Effector memory CD4-positive, alpha-beta T cell (primary cell): ENCODE results near the gene ARHGAP18.

Experiments used
- DNase-seq, 3 donors: peaks; one replicate each; pipeline ENCODE4 v3.0.0-alpha.2; 2020
- H3K27ac ChIP-seq: 2 replicates; pipeline ENCODE4 v1.7.0; 2013; ENCODE audit warnings: mild to moderate bottlenecking, low read length, moderate library complexity; ENCODE audit not compliant: insufficient read depth, poor library complexity, severe bottlenecking
- H3K27me3 ChIP-seq: replicated peaks from 2 replicates; pipeline ENCODE4 v1.7.0; 2013; ENCODE audit warnings: mild to moderate bottlenecking, low read length; ENCODE audit not compliant: insufficient read depth, control insufficient read depth, poor library complexity, severe bottlenecking
- H3K36me3 ChIP-seq: 2 replicates; pipeline ENCODE4 v1.7.0; 2013; ENCODE audit warnings: mild to moderate bottlenecking, low read length, moderate library complexity; ENCODE audit not compliant: control insufficient read depth, insufficient read depth
- H3K4me1 ChIP-seq: 2 replicates; pipeline ENCODE4 v1.7.0; 2013; ENCODE audit warnings: low read length, mild to moderate bottlenecking; ENCODE audit not compliant: control insufficient read depth, insufficient read depth, poor library complexity, severe bottlenecking
- H3K4me3 ChIP-seq: 2 replicates; pipeline ENCODE4 v1.7.0; 2013; ENCODE audit warnings: low read length, low read depth, mild to moderate bottlenecking; ENCODE audit not compliant: insufficient read depth, poor library complexity, severe bottlenecking
- H3K9me3 ChIP-seq: 2 replicates; pipeline ENCODE4 v1.7.0; 2013; ENCODE audit warnings: mild to moderate bottlenecking, low read length, moderate library complexity; ENCODE audit not compliant: control insufficient read depth

ARHGAP18 gene

GRCh38 chr6:129672881-129673631, 36.9 kb downstream of the ARHGAP18 start:
- H3K9me3 ChIP-seq: no peaks in the 10 kb centered on the region
- H3K4me1 ChIP-seq: peaks cover 8% of the 10 kb centered on the region
- no peaks in the 10 kb centered on the region for H3K36me3 ChIP-seq
- DNase-seq: no peak
- no peaks in the 10 kb centered on the region for H3K27me3 ChIP-seq
- peak overlapping the region; percentile 31 for H3K4me3 ChIP-seq
- peak overlapping the region; percentile 18 for H3K27ac ChIP-seq

GRCh38 chr6:129672341-129672682, 37.7 kb downstream of the ARHGAP18 start:
- peak overlapping the region; percentile 31 for H3K4me3 ChIP-seq
- H3K27ac ChIP-seq: peak overlapping the region; percentile 18
- no peaks in the 10 kb centered on the region for H3K36me3 ChIP-seq
- no peak for DNase-seq
- no peaks in the 10 kb centered on the region for H3K27me3 ChIP-seq
- H3K9me3 ChIP-seq: no peaks in the 10 kb centered on the region
- peaks cover 8% of the 10 kb centered on the region for H3K4me1 ChIP-seq

- Histone ChIP-seq H3K9me3 (no peaks in the 10 kb centered on the region), H3K27ac (peak overlapping the region; percentile 18), H3K4me3 (peak overlapping the region; percentile 31), H3K4me1 (peaks cover 8% of the 10 kb centered on the region), H3K27me3 (no peaks in the 10 kb centered on the region), H3K36me3 (no peaks in the 10 kb centered on the region)
- DNase-seq: peak; percentile 25 to 30 (median 27)
These were observed 38.3 kb downstream of the ARHGAP18 start for GRCh38 chr6:129671442-129672340.

GRCh38 chr6:129670634-129671033, 39.3 kb downstream of the ARHGAP18 start:
- no peak for DNase-seq
- Histone ChIP-seq H3K4me1 (peaks cover 8% of the 10 kb centered on the region), H3K36me3 (no peaks in the 10 kb centered on the region), H3K9me3 (no peaks in the 10 kb centered on the region), H3K27me3 (no peaks in the 10 kb centered on the region), H3K4me3 (no peak overlapping the region), H3K27ac (no peak overlapping the region)

- Histone ChIP-seq H3K4me1 (peaks cover 6% of the 10 kb centered on the region), H3K27me3 (no peaks in the 10 kb centered on the region), H3K4me3 (no peak overlapping the region), H3K36me3 (no peaks in the 10 kb centered on the region), H3K9me3 (no peaks in the 10 kb centered on the region), H3K27ac (no peak overlapping the region)
- DNase-seq: no peak
These were observed 42.4 kb downstream of the ARHGAP18 start for GRCh38 chr6:129667621-129668020.

DNA sequence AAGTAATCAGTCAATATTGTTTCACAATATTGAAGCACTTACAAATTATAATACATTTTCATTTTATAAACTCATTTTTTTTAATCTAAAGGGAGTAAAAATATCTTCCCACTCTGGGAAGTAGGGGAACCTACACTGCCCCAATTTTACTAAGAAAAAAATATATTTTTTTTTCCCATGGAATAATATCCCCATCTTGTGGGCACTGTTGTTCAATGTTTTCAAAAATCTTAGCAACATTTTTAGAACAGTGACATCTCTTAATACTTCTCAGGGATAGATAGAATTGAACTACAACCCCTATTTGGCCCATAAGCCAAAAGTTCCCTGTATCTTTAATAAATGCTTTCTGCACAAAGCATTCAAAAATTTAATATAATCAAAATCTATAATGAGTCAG, 42.9 kb downstream of the ARHGAP18 start:
- Histone ChIP-seq H3K4me3 (no peak overlapping the region), H3K27ac (no peak overlapping the region), H3K4me1 (peaks cover under 1% of the 10 kb centered on the region), H3K36me3 (no peaks in the 10 kb centered on the region), H3K27me3 (no peaks in the 10 kb centered on the region), H3K9me3 (no peaks in the 10 kb centered on the region)
- DNase-seq: no peak

- Histone ChIP-seq H3K4me1 (no peaks in the 10 kb centered on the region), H3K4me3 (no peak overlapping the region), H3K36me3 (no peaks in the 10 kb centered on the region), H3K27ac (no peak overlapping the region), H3K27me3 (no peaks in the 10 kb centered on the region), H3K9me3 (no peaks in the 10 kb centered on the region)
- DNase-seq: no peak
These were observed 44.4 kb downstream of the ARHGAP18 start for GRCh38 chr6:129665555-129665954.

DNA sequence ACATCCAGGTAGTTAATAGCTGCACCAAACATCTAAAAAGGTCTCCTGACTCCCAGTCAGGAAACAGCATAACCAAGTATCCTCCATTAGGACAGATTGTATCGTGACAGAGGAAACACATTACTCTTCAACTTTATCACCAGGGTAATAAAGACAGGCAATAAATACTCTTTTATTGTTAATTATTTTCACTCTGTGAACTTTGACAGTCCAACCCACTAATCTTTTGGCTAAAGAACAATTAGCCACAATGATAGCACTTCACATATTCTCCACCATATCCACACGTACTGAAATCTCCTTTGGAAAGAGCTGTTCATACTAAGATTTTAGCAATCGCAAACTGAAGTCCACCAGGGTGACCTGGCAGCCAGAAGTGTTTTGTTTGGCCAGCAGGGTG, 46.4 kb downstream of the ARHGAP18 start:
- Histone ChIP-seq H3K4me1 (no peaks in the 10 kb centered on the region), H3K9me3 (no peaks in the 10 kb centered on the region), H3K27me3 (no peaks in the 10 kb centered on the region), H3K27ac (no peak overlapping the region), H3K36me3 (no peaks in the 10 kb centered on the region), H3K4me3 (no peak overlapping the region)
- DNase-seq: no peak

DNA sequence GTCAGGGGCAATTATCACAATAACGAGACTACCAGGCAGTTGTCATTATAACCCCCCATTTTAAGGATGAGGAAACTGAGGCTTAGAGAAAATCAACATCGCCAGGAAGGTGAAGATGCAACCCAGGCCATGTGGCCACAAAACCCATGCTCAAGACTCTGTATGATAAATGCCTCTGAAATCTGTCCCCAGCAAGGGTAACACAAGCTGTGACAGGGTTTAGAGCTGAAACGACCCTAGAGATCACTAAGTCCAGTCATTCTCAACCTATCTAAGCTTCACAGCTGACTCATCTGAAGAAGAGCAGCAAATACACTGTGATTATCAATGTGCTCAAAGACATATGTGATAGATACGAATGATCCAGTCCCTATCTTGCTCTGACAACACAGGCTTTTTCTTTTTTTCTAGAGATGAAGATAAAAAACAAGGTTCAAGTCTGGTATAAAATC, 47.0 kb downstream of the ARHGAP18 start:
- H3K36me3 ChIP-seq: no peaks in the 10 kb centered on the region
- H3K27ac ChIP-seq: no peak overlapping the region
- no peak overlapping the region for H3K4me3 ChIP-seq
- no peak for DNase-seq
- H3K27me3 ChIP-seq: no peaks in the 10 kb centered on the region
- no peaks in the 10 kb centered on the region for H3K9me3 ChIP-seq
- no peaks in the 10 kb centered on the region for H3K4me1 ChIP-seq

DNA sequence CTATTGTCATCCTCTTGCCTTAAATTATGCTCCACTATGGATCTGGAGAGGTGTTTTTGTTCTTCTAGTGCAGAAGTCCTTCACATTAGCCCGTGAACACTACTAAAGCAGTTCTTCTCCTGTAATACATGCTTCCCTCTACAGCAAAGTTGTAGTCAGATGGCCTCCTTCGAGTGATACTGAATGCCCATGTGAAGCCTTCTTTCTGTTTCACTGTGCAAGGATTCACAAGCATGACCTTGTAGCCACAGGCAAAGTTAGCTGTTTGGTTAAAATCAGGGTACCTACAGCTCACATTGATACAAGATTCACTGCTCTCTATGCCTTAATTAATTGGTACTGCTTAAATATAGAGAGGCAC, 47.6 kb downstream of the ARHGAP18 start:
- no peak for DNase-seq
- Histone ChIP-seq H3K27ac (no peak overlapping the region), H3K4me3 (no peak overlapping the region), H3K9me3 (no peaks in the 10 kb centered on the region), H3K36me3 (no peaks in the 10 kb centered on the region), H3K27me3 (no peaks in the 10 kb centered on the region), H3K4me1 (no peaks in the 10 kb centered on the region)
